K562 (cell line): ENCODE measurements around the gene CHRM1. TPM values are rescaled to one million over a fixed set of nuclear protein-coding genes. Genes with fewer than 3 reads are reported as not detected.

Experiments
- ATAC-seq: fragments of 200-7000 bp; cut with Tn5 transposase; 3 replicates; pipeline ENCODE4 v1.9.1; 2020; ENCODE audit warnings: moderate library complexity
- BruUV-seq: library from RNA; stranded (reverse); fragments of 400-500 nt; replicated peaks from 2 replicates; lab custom pipeline; 2021; lab: Mats Ljungman, UMichigan
- CTCF ChIA-PET: fragments of 300-600 bp; formaldehyde crosslinking; extraction: SDS; loops from one replicate; lab custom pipeline; 2021; ENCODE audit warnings: low intra/inter-chr PET ratio; lab: Yijun Ruan, JAX
- POLR2A ChIA-PET: fragments of 300-600, 350-650 bp; sonication (Branson Sonifier 250); formaldehyde crosslinking; extraction: SDS; loops from one replicate; lab custom pipeline; 2021; ENCODE audit warnings: antibody characterized with exemption, inconsistent platforms; lab: Yijun Ruan, JAX
- DNase-seq, 4 experiments: peaks; one replicate each; pipeline versions ENCODE4 v3.0.0 to v3.0.0-alpha.2; 2011 to 2018; ENCODE audit warnings: low spot score in 3 of 4, mixed read lengths in 3 of 4; ENCODE audit errors: extremely low read depth in 1 of 4
- FAIRE-seq: peaks from 2 replicates; lab custom pipeline; 2011; peaks lifted over from hg19 to GRCh38; lab: Jason Lieb, UNC
- H2AFZ ChIP-seq: 2 replicates; pipeline ENCODE4 v1.6.0; 2011; ENCODE audit warnings: low read depth, low read length, control low read depth, inconsistent platforms
- H3K27ac ChIP-seq: fragments of 200-600 bp; 3 replicates; pipeline ENCODE4 v1.8.0; 2011; ENCODE audit warnings: low read depth, mild to moderate bottlenecking, control low read depth, inconsistent platforms, low read length, moderate library complexity, mixed read lengths; ENCODE audit errors: extremely low read depth
- H3K27me3 ChIP-seq, 2 experiments: fragments of 300-600 bp in 1 of 2; 2 replicates in 1 of 2; 3 replicates in 1 of 2; pipeline versions ENCODE4 v1.6.0 to v1.8.0; 2011; ENCODE audit warnings: inconsistent platforms in 2 of 2, low read length in 2 of 2, mild to moderate bottlenecking in 1 of 2, mixed read lengths in 1 of 2, moderate library complexity in 1 of 2; ENCODE audit not compliant: control insufficient read depth in 2 of 2, insufficient read depth in 2 of 2
- H3K36me3 ChIP-seq: fragments of 300-600 bp; 3 replicates; pipeline ENCODE4 v1.8.0; 2011; ENCODE audit warnings: mild to moderate bottlenecking, low read length, inconsistent platforms; ENCODE audit not compliant: control insufficient read depth, insufficient read depth
- H3K4me1 ChIP-seq, 2 experiments: fragments of 200-600 bp in 1 of 2; replicated peaks in 1 of 2; 2 replicates in 1 of 2; 3 replicates in 1 of 2; pipeline versions ENCODE4 v1.5.1 to v1.8.0; 2011; ENCODE audit warnings: inconsistent platforms in 2 of 2, low read length in 2 of 2, mild to moderate bottlenecking in 1 of 2, mixed read lengths in 1 of 2, moderate library complexity in 1 of 2; ENCODE audit not compliant: control insufficient read depth in 2 of 2, insufficient read depth in 2 of 2
- H3K4me2 ChIP-seq: 2 replicates; pipeline ENCODE4 v1.6.1; 2011; ENCODE audit warnings: low read length, control low read depth, inconsistent platforms, mixed read lengths; ENCODE audit not compliant: insufficient read depth
- H3K4me3 ChIP-seq: fragments of 200-600 bp; sonication (generic), shearing (Covaris generic); 2 replicates; pipeline ENCODE4 v1.5.1; 2016; ENCODE audit warnings: control low read depth, inconsistent platforms
- H3K79me2 ChIP-seq: fragments of 200-600 bp; 3 replicates; pipeline ENCODE4 v1.8.0; 2011; ENCODE audit warnings: low read length, inconsistent platforms; ENCODE audit not compliant: control insufficient read depth, insufficient read depth
- H3K9ac ChIP-seq, 2 experiments: 2 replicates each; pipeline versions ENCODE4 v1.6.0 to v1.6.1; 2011; ENCODE audit warnings: low read depth in 2 of 2, low read length in 2 of 2, control low read depth in 1 of 2, inconsistent platforms in 1 of 2, mild to moderate bottlenecking in 1 of 2, mixed read lengths in 1 of 2; ENCODE audit not compliant: insufficient read depth in 1 of 2
- H3K9me1 ChIP-seq: one replicate; pipeline ENCODE4 v1.6.0; 2011; ENCODE audit warnings: inconsistent platforms, mild to moderate bottlenecking, low read length, moderate library complexity; ENCODE audit not compliant: control insufficient read depth, insufficient read depth
- H3K9me3 ChIP-seq: replicated peaks from 2 replicates; pipeline ENCODE4 v1.5.1; 2011; ENCODE audit warnings: low read depth, low read length, inconsistent platforms; ENCODE audit not compliant: control insufficient read depth, insufficient read depth
- H4K20me1 ChIP-seq: replicated peaks from 2 replicates; pipeline ENCODE4 v1.6.1; 2011; ENCODE audit warnings: low read length, inconsistent platforms, mixed read lengths; ENCODE audit not compliant: control insufficient read depth, insufficient read depth
- BRCA1 ChIP-seq, 2 experiments: fragments of 450-650 bp in 1 of 2; sonication (generic) in 1 of 2; formaldehyde crosslinking in 1 of 2; IDR thresholded peaks; 2 replicates each; pipeline versions ENCODE4 v1.5.0 to v1.6.1; 2017 to 2020; ENCODE audit warnings: mild to moderate bottlenecking in 1 of 2, missing genetic modification reagents in 1 of 2
- EWSR1 ChIP-seq: fragments of 450-650 bp; IDR thresholded peaks from 2 replicates; pipeline ENCODE4 v1.6.1; 2018; ENCODE audit warnings: borderline replicate concordance, mild to moderate bottlenecking, low read depth, moderate library complexity; ENCODE audit not compliant: partially characterized antibody
- MTA3 ChIP-seq: fragments of 450-650 bp; formaldehyde crosslinking; IDR thresholded peaks from 2 replicates; pipeline ENCODE4 v1.6.1; 2017; ENCODE audit warnings: mild to moderate bottlenecking, borderline replicate concordance
- ZNF124 ChIP-seq: sonication (generic); formaldehyde crosslinking; IDR thresholded peaks from 2 replicates; pipeline ENCODE4 v1.8.1; 2022; ENCODE audit warnings: missing genetic modification reagents
- WGBS: fragments of 100-300 bp; shearing (Covaris generic); methylation state at CpG from one replicate; pipeline ENCODE4 v1.1.6; 2016; ENCODE audit warnings: low coverage, mixed read lengths; ENCODE audit not compliant: insufficient coverage; ENCODE audit errors: missing lambda C conversion rate; 5-methylcytosine and 5-hydroxymethylcytosine counted together
- in situ Hi-C: fragments of 300-500 bp; cut with MboI; formaldehyde crosslinking; loops from 4 replicates; pipeline ENCODE4 v1.15.0; 2018; ENCODE audit warnings: inconsistent platforms, mixed read lengths
- intact Hi-C: fragments of 100-400 bp; cut with micrococcal nuclease; formaldehyde crosslinking; loops from 2 replicates; pipeline ENCODE4 v1.14.2; 2022
- polyA plus RNA-seq, 8 experiments: library from polyadenylated mRNA; depleted of rRNA in 4 of 8; stranded (reverse) in 5 of 8; unstranded in 3 of 8; fragments of >200 nt; fragmentation: Nextera tagmentation in 2 of 8; fragmentation: Illumina TruSeq in 1 of 8; extraction: Ambion mirVana in 2 of 8; extraction: Trizol in 1 of 8; gene quantifications; 2 replicates each; pipeline versions ENCODE4 v1.2.1 to v1.2.3, GENCODE V29; 2011 to 2014; ENCODE audit warnings: inconsistent platforms in 1 of 8, missing spikeins in 1 of 8
- total RNA-seq, 7 experiments: library from RNA; depleted of rRNA in 6 of 7; stranded (reverse); fragments of >200 nt in 6 of 7; fragmentation: Illumina TruSeq in 2 of 7; extraction: Trizol in 2 of 7; gene quantifications; 2 replicates each; pipeline versions ENCODE4 v1.2.1 to v1.2.3, GENCODE V29; 2011 to 2021; ENCODE audit warnings: low replicate concordance in 1 of 7
- TF ChIP-seq, protein P1 (sequence below): fragments of 250-450 bp; sonication (Bioruptor Pico); IDR thresholded peaks from 2 replicates; pipeline ENCODE4 v1.5.0; 2022; ENCODE audit warnings: mild to moderate bottlenecking
- TF ChIP-seq, protein P2 (sequence below): IDR thresholded peaks from 2 replicates; pipeline ENCODE4 v1.6.1; 2014; ENCODE audit warnings: antibody characterized with exemption
- TF ChIP-seq, protein P3 (sequence below): sonication (generic); formaldehyde crosslinking; IDR thresholded peaks from 2 replicates; pipeline ENCODE4 v1.8.0; 2022; ENCODE audit warnings: mild to moderate bottlenecking, low read depth, missing genetic modification reagents
- TF ChIP-seq, protein P4 (sequence below): sonication (generic); formaldehyde crosslinking; IDR thresholded peaks from 2 replicates; pipeline ENCODE4 v1.8.0; 2023; ENCODE audit warnings: missing genetic modification reagents, mild to moderate bottlenecking, borderline replicate concordance

Gene CHRM1
- total and polyA plus RNA-seq, 9 of the 15 experiments (the other 6 are each of a cell fraction or from before 2014, with no cell fraction given): not detected

DNA sequence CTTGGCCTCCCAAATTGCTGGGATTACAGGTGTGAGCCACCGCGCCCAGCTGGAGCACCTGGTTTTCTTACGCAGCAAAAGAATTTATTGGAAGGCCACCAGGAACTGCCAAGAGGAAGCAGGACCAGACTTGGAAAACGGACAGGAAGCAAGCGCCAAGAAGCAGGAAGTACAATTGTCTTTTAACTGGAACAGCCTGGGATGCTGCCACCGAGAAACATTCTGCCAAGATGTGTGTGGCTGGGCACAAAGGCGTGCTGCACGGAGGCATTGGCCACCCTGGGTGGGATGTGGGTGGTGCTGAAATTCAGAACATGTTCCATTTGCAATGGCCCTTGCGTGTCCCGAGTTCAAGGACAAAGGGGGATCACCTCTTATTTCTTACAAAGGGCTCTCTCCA, 25.1 kb downstream of the CHRM1 start (continued):
- TF ChIP-seq, protein P1, sequence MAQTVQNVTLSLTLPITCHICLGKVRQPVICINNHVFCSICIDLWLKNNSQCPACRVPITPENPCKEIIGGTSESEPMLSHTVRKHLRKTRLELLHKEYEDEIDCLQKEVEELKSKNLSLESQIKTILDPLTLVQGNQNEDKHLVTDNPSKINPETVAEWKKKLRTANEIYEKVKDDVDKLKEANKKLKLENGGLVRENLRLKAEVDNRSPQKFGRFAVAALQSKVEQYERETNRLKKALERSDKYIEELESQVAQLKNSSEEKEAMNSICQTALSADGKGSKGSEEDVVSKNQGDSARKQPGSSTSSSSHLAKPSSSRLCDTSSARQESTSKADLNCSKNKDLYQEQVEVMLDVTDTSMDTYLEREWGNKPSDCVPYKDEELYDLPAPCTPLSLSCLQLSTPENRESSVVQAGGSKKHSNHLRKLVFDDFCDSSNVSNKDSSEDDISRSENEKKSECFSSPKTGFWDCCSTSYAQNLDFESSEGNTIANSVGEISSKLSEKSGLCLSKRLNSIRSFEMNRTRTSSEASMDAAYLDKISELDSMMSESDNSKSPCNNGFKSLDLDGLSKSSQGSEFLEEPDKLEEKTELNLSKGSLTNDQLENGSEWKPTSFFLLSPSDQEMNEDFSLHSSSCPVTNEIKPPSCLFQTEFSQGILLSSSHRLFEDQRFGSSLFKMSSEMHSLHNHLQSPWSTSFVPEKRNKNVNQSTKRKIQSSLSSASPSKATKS (CRISPR knock-in tag): no peak
- TF ChIP-seq MTA3: no peak
- TF ChIP-seq, all 486 proteins: peak for 0

DNA sequence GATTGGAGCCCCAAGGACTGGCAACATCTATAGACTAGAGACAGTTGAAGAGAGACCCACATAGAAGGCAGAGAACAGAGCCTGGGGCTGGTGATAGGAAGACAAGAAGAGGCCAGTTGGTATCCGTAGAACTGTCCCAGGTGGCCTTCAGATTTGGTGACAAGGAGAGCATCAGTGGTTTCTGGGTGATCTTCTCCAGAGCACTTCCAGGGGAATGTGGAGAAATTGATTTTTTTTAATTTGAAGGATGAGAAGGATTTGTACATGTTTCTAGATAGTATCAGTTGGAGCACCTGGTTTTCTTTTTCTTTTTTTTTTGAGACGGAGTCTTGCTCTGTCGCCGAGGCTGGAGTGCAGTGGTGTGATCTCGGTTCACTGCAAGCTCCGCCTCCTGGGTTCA, 25.7 kb downstream of the CHRM1 start:
- in situ Hi-C loops (no loop called here), intact Hi-C loops (no loop called here)
- H3K79me2 ChIP-seq: no peaks in the 10 kb centered on the region
- no peak overlapping the region for H3K9ac ChIP-seq
- FAIRE-seq (no peak), ATAC-seq (no peak), DNase-seq (no peak)
- BruUV-seq: no TSS peak
- H3K9me1 ChIP-seq: no peaks in the 10 kb centered on the region
- no peaks in the 10 kb centered on the region for H3K36me3 ChIP-seq
- no peaks in the 10 kb centered on the region for H3K9me3 ChIP-seq
- H3K4me1 ChIP-seq: peaks cover 13 to 20% of the 10 kb centered on the region in 2 experiments; a peak in 3 of 5 replicates
- no peak overlapping the region for H2AFZ ChIP-seq
- 8% methylated on average over 6 of the region's 6 CpGs for WGBS
- no peak overlapping the region for H3K4me2 ChIP-seq
- ChIA-PET POLR2A (interaction anchor here (0.7 to 1.7 kb wide), 5 partner anchors 9 to 209 kb away, joined by 3 to 5 read pairs (median 3); partner anchors contain the start of gene SLC3A2), CTCF (no interaction called here)
- H3K27ac ChIP-seq: no peak overlapping the region
- peaks cover 7 to 20% of the 10 kb centered on the region in 2 experiments for H3K27me3 ChIP-seq
- no peak overlapping the region for H3K4me3 ChIP-seq
- H4K20me1 ChIP-seq: no peaks in the 10 kb centered on the region; the same call in 1 of the 2 replicates
- no peak for TF ChIP-seq BRCA1 (IDR thresholded peaks at IDR 0.05)
- no peak for TF ChIP-seq BRCA1 (CRISPR knock-in tag; IDR thresholded peaks at IDR 0.05)
- no peak for TF ChIP-seq EWSR1
- no peak for TF ChIP-seq ZNF124 (CRISPR knock-in tag)
- TF ChIP-seq, protein P2, sequence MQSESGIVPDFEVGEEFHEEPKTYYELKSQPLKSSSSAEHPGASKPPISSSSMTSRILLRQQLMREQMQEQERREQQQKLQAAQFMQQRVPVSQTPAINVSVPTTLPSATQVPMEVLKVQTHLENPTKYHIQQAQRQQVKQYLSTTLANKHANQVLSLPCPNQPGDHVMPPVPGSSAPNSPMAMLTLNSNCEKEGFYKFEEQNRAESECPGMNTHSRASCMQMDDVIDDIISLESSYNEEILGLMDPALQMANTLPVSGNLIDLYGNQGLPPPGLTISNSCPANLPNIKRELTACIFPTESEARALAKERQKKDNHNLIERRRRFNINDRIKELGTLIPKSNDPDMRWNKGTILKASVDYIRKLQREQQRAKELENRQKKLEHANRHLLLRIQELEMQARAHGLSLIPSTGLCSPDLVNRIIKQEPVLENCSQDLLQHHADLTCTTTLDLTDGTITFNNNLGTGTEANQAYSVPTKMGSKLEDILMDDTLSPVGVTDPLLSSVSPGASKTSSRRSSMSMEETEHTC: no peak
- TF ChIP-seq, protein P3, sequence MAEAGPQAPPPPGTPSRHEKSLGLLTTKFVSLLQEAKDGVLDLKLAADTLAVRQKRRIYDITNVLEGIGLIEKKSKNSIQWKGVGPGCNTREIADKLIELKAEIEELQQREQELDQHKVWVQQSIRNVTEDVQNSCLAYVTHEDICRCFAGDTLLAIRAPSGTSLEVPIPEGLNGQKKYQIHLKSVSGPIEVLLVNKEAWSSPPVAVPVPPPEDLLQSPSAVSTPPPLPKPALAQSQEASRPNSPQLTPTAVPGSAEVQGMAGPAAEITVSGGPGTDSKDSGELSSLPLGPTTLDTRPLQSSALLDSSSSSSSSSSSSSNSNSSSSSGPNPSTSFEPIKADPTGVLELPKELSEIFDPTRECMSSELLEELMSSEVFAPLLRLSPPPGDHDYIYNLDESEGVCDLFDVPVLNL (CRISPR knock-in tag): no peak
- TF ChIP-seq, protein P4, sequence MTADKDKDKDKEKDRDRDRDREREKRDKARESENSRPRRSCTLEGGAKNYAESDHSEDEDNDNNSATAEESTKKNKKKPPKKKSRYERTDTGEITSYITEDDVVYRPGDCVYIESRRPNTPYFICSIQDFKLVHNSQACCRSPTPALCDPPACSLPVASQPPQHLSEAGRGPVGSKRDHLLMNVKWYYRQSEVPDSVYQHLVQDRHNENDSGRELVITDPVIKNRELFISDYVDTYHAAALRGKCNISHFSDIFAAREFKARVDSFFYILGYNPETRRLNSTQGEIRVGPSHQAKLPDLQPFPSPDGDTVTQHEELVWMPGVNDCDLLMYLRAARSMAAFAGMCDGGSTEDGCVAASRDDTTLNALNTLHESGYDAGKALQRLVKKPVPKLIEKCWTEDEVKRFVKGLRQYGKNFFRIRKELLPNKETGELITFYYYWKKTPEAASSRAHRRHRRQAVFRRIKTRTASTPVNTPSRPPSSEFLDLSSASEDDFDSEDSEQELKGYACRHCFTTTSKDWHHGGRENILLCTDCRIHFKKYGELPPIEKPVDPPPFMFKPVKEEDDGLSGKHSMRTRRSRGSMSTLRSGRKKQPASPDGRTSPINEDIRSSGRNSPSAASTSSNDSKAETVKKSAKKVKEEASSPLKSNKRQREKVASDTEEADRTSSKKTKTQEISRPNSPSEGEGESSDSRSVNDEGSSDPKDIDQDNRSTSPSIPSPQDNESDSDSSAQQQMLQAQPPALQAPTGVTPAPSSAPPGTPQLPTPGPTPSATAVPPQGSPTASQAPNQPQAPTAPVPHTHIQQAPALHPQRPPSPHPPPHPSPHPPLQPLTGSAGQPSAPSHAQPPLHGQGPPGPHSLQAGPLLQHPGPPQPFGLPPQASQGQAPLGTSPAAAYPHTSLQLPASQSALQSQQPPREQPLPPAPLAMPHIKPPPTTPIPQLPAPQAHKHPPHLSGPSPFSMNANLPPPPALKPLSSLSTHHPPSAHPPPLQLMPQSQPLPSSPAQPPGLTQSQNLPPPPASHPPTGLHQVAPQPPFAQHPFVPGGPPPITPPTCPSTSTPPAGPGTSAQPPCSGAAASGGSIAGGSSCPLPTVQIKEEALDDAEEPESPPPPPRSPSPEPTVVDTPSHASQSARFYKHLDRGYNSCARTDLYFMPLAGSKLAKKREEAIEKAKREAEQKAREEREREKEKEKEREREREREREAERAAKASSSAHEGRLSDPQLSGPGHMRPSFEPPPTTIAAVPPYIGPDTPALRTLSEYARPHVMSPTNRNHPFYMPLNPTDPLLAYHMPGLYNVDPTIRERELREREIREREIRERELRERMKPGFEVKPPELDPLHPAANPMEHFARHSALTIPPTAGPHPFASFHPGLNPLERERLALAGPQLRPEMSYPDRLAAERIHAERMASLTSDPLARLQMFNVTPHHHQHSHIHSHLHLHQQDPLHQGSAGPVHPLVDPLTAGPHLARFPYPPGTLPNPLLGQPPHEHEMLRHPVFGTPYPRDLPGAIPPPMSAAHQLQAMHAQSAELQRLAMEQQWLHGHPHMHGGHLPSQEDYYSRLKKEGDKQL (CRISPR knock-in tag): no peak
